ENCODE data around the gene ARHGEF19.

- TF ChIP-seq USF1 (IDR thresholded peaks at IDR 0.05; ENCODE audit: borderline replicate concordance, extremely low read length, insufficient read depth, low read depth, low read length) (no peak), STAT3 (IDR thresholded peaks at IDR 0.05; ENCODE audit: low read depth, low read length) (no peak), NFXL1 (IDR thresholded peaks at IDR 0.05; ENCODE audit: borderline replicate concordance) (no peak), CTCF (IDR thresholded peaks at IDR 0.05 in 2 of 3, conservative IDR thresholded peaks at IDR 0.05 in 1 of 3; ENCODE audit: control insufficient read depth in 2 of 3, extremely low read depth in 1 of 3, insufficient read depth in 1 of 3, low read depth in 3 of 3, low read length in 3 of 3) (no peak)
Observed at GRCh38 chr1:16175610-16176553, 36.6 kb downstream of the ARHGEF19 start.

Measured in GM12878 (cell line).